ENCODE measurements around the gene OR2H1.

Gene OR2H1

DNA sequence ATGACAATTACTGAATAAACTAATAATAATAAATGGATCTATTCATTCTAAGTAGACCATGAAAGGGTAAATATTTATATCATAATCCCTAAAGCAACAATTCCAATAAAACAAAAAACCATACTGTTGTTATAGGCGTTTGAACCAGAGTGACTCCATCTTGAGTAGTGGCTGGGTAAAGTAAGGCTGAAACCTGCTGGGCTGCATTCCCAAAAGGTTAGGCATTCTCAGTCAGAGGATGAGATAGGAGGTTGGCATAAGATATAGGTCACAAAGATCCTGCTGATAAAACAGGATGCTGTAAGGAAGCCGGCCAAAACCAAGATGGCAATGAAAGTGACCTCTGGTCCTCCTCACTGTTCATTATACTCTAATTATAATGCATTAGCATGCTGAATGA, 8.3 kb downstream of the OR2H1 start:
- DNase-seq (ENCODE audit: low read depth) = peak; percentile 64
- H3K4me3 ChIP-seq (ENCODE audit: low read length) = no peak overlapping the region
- TF ChIP-seq, protein P1, sequence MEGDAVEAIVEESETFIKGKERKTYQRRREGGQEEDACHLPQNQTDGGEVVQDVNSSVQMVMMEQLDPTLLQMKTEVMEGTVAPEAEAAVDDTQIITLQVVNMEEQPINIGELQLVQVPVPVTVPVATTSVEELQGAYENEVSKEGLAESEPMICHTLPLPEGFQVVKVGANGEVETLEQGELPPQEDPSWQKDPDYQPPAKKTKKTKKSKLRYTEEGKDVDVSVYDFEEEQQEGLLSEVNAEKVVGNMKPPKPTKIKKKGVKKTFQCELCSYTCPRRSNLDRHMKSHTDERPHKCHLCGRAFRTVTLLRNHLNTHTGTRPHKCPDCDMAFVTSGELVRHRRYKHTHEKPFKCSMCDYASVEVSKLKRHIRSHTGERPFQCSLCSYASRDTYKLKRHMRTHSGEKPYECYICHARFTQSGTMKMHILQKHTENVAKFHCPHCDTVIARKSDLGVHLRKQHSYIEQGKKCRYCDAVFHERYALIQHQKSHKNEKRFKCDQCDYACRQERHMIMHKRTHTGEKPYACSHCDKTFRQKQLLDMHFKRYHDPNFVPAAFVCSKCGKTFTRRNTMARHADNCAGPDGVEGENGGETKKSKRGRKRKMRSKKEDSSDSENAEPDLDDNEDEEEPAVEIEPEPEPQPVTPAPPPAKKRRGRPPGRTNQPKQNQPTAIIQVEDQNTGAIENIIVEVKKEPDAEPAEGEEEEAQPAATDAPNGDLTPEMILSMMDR (IDR thresholded peaks at IDR 0.05; ENCODE audit: insufficient read depth, low read depth, low read length, missing control alignments) = no peak

DNA sequence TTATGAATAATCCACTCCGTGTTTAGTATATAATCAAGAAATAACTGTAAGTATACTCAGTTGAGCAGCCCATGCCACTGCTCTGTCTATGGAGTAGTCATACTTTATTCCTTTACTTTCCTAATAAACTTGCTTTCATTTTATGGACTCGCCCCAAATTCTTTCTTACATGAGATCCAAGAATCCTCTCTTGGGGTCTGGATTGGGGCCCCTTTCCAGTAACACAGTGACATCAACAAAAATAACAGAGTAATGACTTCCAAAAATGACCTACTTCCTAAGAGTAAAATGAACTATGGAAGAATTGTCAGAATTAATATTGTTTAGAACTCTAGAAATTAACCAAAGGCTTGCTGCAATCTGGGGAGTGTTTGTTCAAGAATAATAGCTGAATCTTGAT, 8.8 kb downstream of the OR2H1 start:
- H3K4me3 ChIP-seq (ENCODE audit: low read length) = no peak overlapping the region
- TF ChIP-seq, protein P1 (IDR thresholded peaks at IDR 0.05; ENCODE audit: insufficient read depth, low read depth, low read length, missing control alignments) = no peak
- no peak for DNase-seq (ENCODE audit: low read depth)

DNA sequence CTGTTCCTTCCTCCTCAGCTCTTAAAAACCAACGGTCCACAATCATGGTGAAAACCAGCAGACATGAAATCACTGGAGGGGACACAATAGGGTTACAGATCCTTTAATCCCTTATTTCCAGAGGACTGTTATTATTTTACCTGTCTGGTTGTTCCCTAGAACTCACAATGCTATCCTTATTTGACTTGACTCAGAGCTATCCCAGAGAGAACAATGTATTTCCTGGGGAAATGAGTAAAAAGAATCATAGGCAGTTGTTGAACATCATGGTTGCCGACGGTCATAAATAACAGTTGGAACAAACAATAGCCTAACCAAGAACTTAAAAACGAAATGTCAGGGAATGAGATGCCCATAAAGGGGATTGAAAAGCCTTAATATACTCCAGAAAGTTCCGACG, 9.3 kb downstream of the OR2H1 start:
- TF ChIP-seq, protein P1 (IDR thresholded peaks at IDR 0.05; ENCODE audit: insufficient read depth, low read depth, low read length, missing control alignments) = no peak
- no peak for DNase-seq (ENCODE audit: low read depth)
- H3K4me3 ChIP-seq (ENCODE audit: low read length) = no peak overlapping the region

DNA sequence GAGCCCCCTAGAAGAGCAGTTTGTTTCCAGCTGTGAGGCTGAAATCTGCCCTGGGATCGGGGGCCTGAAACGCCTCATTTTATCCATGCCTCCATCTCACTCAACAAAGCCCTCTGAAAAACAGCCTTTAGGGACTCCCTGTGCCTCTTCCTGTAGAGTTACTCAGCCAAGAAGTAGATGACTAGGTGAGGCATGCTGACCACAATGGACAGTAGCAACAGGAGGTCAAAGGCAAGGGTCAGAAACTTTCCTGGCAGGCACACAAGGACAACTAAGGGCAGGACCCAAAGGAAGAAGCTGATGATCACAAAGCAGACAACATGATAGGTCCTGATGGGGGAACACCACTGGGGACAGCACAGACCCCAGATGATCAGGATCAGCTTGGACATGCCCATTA, 18.0 kb downstream of the OR2H1 start:
- H3K4me3 ChIP-seq (ENCODE audit: low read length) = no peak overlapping the region
- no peak for DNase-seq (ENCODE audit: low read depth)
- TF ChIP-seq, protein P1 (IDR thresholded peaks at IDR 0.05; ENCODE audit: insufficient read depth, low read depth, low read length, missing control alignments) = no peak

DNA sequence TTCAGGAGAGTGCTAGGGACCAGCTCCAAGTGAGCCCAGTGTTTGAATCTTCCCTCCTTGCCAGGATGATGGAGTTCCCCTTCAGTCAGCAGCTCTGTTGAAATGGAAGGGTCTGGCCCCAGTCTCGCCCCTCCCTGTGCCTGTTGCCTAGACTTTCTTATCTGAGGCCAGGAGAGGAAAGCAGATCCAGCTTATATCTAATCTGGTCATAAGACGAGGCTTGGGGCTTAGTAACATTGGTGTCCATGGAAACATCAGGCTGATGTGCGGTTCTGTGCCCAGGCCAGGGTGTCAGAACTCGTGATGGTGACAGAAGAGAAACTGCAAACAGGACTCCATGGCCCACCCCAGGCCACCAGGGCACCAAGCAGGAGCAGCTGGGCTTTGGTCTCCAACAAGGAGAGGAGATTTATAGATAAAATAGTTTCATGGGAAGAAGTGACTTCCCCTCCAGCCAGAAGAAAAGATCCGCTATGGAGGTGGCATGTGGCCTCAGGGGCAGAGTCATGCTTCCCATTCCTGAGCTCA, 21.0 kb downstream of the OR2H1 start:
- TF ChIP-seq, protein P1 (IDR thresholded peaks at IDR 0.05; ENCODE audit: insufficient read depth, low read depth, low read length, missing control alignments) = no peak
- no peak for DNase-seq (ENCODE audit: low read depth)
- no peak overlapping the region for H3K4me3 ChIP-seq (ENCODE audit: low read length)

DNA sequence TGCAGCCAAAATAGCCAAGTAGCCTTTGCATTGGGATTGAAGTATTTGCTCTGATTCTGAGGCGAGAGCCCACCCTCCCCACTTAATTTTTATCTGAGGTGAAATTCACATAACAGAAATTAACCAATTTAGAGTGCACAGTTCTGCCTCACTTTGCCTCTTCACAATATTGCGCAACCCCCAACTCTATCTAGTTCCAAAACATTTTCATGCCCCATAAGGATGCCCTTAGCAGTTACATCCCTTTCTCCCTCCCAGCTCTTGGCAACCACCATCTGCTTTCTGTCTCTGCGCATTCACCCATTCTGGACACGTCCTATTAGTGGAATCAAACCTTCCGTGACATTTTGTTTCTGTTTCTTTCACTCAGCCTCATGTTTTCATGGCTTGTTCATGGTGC, 21.8 kb downstream of the OR2H1 start:
- DNase-seq (ENCODE audit: low read depth) = no peak
- TF ChIP-seq, protein P1 (IDR thresholded peaks at IDR 0.05; ENCODE audit: insufficient read depth, low read depth, low read length, missing control alignments) = no peak
- H3K4me3 ChIP-seq (ENCODE audit: low read length) = no peak overlapping the region

DNA sequence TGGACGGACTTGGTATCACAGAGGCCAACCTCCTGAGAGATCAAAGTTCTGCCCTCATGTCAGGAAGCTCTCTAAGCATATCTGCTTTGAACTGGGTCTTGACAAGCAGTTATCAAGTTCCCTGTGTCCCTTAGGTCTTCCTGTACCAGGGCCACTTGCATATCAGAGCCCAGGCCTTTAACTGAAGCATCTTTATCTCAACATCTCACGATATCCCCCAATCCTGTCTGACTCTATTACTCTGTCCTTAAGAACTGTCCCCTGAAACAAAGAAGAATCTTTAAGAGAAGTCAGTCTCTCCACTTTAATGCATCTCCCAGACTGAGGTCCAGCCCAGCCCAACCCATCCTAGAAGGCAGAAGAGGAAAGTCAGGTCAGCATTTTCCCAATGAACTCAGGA, 22.6 kb downstream of the OR2H1 start:
- TF ChIP-seq, protein P1 (IDR thresholded peaks at IDR 0.05; ENCODE audit: insufficient read depth, low read depth, low read length, missing control alignments) = no peak
- DNase-seq (ENCODE audit: low read depth) = no peak
- no peak overlapping the region for H3K4me3 ChIP-seq (ENCODE audit: low read length)
